Measurements from ENCODE around the gene ERBB4. TPM values are rescaled to one million over a fixed set of nuclear protein-coding genes. Genes with fewer than 3 reads are reported as not detected.
A peak's percentile ranks its signal among the peaks of the same experiment; 100 is the strongest.

The ERBB4 gene
- total RNA-seq (under 1 TPM; under 0.01 to 0.33 (median 0.21) TPM), polyA plus RNA-seq (under 1 TPM in 2 of 3 donors, not detected in 1; under 0.01 to 0.03 TPM)

GRCh38 chr2:212538305-212539071 lies at the start of gene ERBB4:
TSS of gene ERBB4 (minus strand) at chr2:212538802. CDS start at chr2:212538530, 272 bp downstream.
- H3K4me3 ChIP-seq, result peak within 1 kb of the TSS; percentile 38 to 68 (median 60)
- DNase-seq, result peak; percentile 64
- no peak for TF ChIP-seq EP300 (IDR thresholded peaks at IDR 0.05)
- TF ChIP-seq POLR2A (IDR thresholded peaks at IDR 0.05), result no peak
- TF ChIP-seq CTCF (IDR thresholded peaks at IDR 0.05), result no peak
- TF ChIP-seq POLR2AphosphoS5 (IDR thresholded peaks at IDR 0.05), result no peak
- 1 to 2% methylated on average over 69 of the region's 69 CpGs for WGBS, 2 donors
- H3K4me1 ChIP-seq, result peaks cover 0 to 27% (median 21%) of the 10 kb centered on the region in 4 donors
- H3K36me3 ChIP-seq, result no peaks in the 10 kb centered on the region
- H3K27ac ChIP-seq, result peak within 1 kb of the TSS in 1 of 4 donors; percentile 48
- H3K27me3 ChIP-seq, result peaks cover 6 to 32% (median 11%) of the 10 kb centered on the region in 3 donors
- H3K9me3 ChIP-seq, result no peaks in the 10 kb centered on the region
- intact Hi-C loops (cut with DNase I), result loop anchor here (10.0 kb wide), 1 partner anchor 204 kb away; no protein-coding TSS in a partner anchor

DNA sequence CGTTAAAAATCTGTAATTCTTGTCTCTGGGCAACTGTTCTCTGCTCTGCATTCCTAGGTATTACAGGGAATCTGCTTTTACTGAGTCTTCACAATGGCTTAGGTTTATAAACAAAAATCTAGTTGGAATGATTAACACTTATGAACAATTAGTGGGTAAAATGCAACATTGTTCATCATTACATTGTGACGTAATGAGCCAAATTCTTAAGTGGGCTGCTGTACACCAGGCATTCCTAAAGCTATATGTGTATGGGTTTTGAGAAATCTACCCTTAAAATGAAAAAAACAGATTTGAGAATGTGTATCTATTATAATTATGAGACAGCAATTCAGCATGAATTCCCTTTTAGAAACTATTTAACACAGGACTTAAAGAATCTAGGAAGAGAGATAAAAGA lies 41.5 kb upstream of the ERBB4 start:
- Histone ChIP-seq H3K36me3 (no peaks in the 10 kb centered on the region), H3K9me3 (no peaks in the 10 kb centered on the region), H3K27ac (no peak overlapping the region), H3K4me3 (no peak overlapping the region), H3K4me1 (no peaks in the 10 kb centered on the region), H3K27me3 (no peaks in the 10 kb centered on the region)
- TF ChIP-seq EP300 (IDR thresholded peaks at IDR 0.05) (no peak), CTCF (IDR thresholded peaks at IDR 0.05) (no peak)
- intact Hi-C loops (cut with DNase I), result no loop called here
- WGBS, 2 donors, result 73 to 79% methylated on average over 2 of the region's 2 CpGs
- no peak for DNase-seq

GRCh38 chr2:212556296-212556695 lies 17.7 kb upstream of the ERBB4 start:
- intact Hi-C loops (cut with DNase I), result no loop called here
- WGBS, 2 donors, result 63 to 64% methylated on average over 4 of the region's 4 CpGs
- no peaks in the 10 kb centered on the region for H3K4me1 ChIP-seq

DNA sequence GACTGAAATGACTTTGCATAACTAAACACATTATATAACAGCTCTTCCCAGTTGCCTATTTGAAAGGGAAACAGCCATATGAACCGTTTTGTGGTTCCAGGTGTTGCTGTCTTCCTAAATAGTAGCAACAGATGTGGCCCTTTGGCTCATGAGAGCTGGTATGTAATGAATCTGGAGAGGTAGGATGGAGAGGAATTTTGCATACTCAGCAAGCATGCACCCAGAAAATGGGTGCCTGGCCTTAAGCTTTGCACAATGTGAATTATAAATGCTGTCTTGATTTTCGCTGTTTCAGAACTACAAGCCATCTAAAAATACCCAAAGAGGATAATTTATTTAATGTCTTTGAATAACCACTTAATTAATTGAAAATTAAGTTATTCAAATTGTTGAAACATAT lies 15.6 kb upstream of the ERBB4 start:
- Histone ChIP-seq H3K27me3 (no peaks in the 10 kb centered on the region), H3K4me3 (no peak overlapping the region), H3K9me3 (no peaks in the 10 kb centered on the region), H3K36me3 (no peaks in the 10 kb centered on the region), H3K4me1 (no peaks in the 10 kb centered on the region), H3K27ac (no peak overlapping the region)
- 58 to 70% methylated on average over 2 of the region's 2 CpGs for WGBS, 2 donors
- DNase-seq, result no peak
- no peak for TF ChIP-seq POLR2AphosphoS5 (IDR thresholded peaks at IDR 0.05)
- no peak for TF ChIP-seq CTCF (IDR thresholded peaks at IDR 0.05)
- TF ChIP-seq EP300 (IDR thresholded peaks at IDR 0.05), result no peak
- no peak for TF ChIP-seq POLR2A (IDR thresholded peaks at IDR 0.05)
- intact Hi-C loops (cut with DNase I), result no loop called here

More at GRCh38 chr2:212556296-212556695, 17.7 kb upstream of the ERBB4 start:
- no peak for DNase-seq
- Histone ChIP-seq H3K27me3 (no peaks in the 10 kb centered on the region), H3K27ac (no peak overlapping the region), H3K9me3 (no peaks in the 10 kb centered on the region), H3K4me3 (no peak overlapping the region), H3K36me3 (no peaks in the 10 kb centered on the region)
- TF ChIP-seq EP300 (IDR thresholded peaks at IDR 0.05) (no peak), CTCF (IDR thresholded peaks at IDR 0.05) (no peak), POLR2AphosphoS5 (IDR thresholded peaks at IDR 0.05) (no peak), POLR2A (IDR thresholded peaks at IDR 0.05) (no peak)
